Liver (tissue), 3 donors: ENCODE measurements around the gene PLEKHA5.

Experiments used
- CTCF ChIP-seq: fragments of 150-350 bp; IDR thresholded peaks from 2 replicates; pipeline ENCODE4 v1.5.1; 2017; ENCODE audit warnings: improper control_type of control experiment, low read depth, low read length; ENCODE audit not compliant: missing input control
- EGR1 ChIP-seq, 2 donors: IDR thresholded peaks; 2 replicates each; pipeline ENCODE4 v1.6.1; 2016 to 2018; ENCODE audit warnings: antibody characterized with exemption in 2 of 2, low read depth in 2 of 2
- FOXA1 ChIP-seq: IDR thresholded peaks from 2 replicates; pipeline ENCODE4 v1.6.1; 2016; ENCODE audit warnings: antibody characterized with exemption
- FOXA2 ChIP-seq: IDR thresholded peaks from 2 replicates; pipeline ENCODE4 v1.6.1; 2016; ENCODE audit warnings: antibody characterized with exemption
- GABPA ChIP-seq, 2 donors: IDR thresholded peaks in 1 of 2; conservative IDR thresholded peaks in 1 of 2; 2 replicates each; pipeline ENCODE4 v1.6.1; 2016; ENCODE audit warnings: antibody characterized with exemption in 2 of 2, mild to moderate bottlenecking in 1 of 2, moderate library complexity in 1 of 2
- HNF4G ChIP-seq: IDR thresholded peaks from 2 replicates; pipeline ENCODE4 v1.6.1; 2016; ENCODE audit warnings: antibody characterized with exemption
- JUND ChIP-seq, 2 donors: IDR thresholded peaks; 2 replicates each; pipeline ENCODE4 v1.6.1; 2016; ENCODE audit warnings: antibody characterized with exemption in 2 of 2
- RAD21 ChIP-seq, 2 donors: IDR thresholded peaks; 2 replicates each; pipeline ENCODE4 v1.6.1; 2016; ENCODE audit warnings: antibody characterized with exemption in 2 of 2, mild to moderate bottlenecking in 2 of 2
- REST ChIP-seq: IDR thresholded peaks from 2 replicates; pipeline ENCODE4 v1.6.1; 2016; ENCODE audit warnings: antibody characterized with exemption, mild to moderate bottlenecking
- TAF1 ChIP-seq: conservative IDR thresholded peaks from 2 replicates; pipeline ENCODE4 v1.6.1; 2016; ENCODE audit warnings: antibody characterized with exemption, mild to moderate bottlenecking
- donor health status: healthy.
- donor health status: healthy.

GRCh38 chr12:19244312-19244711, 114.8 kb downstream of the PLEKHA5 start:
- no peak for TF ChIP-seq EGR1 (IDR thresholded peaks at IDR 0.05; ENCODE audit: low read depth in 2 of 2)
- no peak for TF ChIP-seq CTCF
- TF ChIP-seq REST = no peak
- no peak for TF ChIP-seq GABPA (IDR thresholded peaks at IDR 0.05 in 1 of 2, conservative IDR thresholded peaks at IDR 0.05 in 1 of 2)
- TF ChIP-seq JUND (IDR thresholded peaks at IDR 0.05) = no peak
- no peak for TF ChIP-seq FOXA2
- TF ChIP-seq RAD21 (IDR thresholded peaks at IDR 0.05) = no peak
- TF ChIP-seq FOXA1 = no peak
- TF ChIP-seq HNF4G = no peak
- no peak for TF ChIP-seq TAF1
